Measurements from ENCODE around the gene PRKAG2.

DNA sequence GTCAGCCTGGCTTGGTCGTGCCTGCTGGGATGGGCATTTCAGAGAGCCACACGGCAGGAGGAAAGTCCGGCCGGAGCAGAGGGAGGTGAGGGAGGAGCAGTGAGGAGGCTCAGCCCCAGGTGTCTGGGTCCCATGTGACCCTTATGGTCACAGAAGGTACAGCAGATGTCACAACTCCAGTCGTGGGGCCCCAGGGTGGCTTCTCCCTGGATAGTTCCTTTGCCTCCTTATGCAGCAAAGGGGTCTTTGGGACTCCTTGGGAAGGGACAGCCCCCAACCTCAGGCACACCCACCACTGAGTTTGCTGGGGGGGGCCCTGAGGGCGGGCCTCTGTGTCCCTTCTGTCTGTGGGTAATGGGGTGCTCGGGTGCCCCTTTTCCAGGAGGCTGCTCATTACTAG is 19.6 kb upstream of the PRKAG2 start:
- TF ChIP-seq, protein P1, sequence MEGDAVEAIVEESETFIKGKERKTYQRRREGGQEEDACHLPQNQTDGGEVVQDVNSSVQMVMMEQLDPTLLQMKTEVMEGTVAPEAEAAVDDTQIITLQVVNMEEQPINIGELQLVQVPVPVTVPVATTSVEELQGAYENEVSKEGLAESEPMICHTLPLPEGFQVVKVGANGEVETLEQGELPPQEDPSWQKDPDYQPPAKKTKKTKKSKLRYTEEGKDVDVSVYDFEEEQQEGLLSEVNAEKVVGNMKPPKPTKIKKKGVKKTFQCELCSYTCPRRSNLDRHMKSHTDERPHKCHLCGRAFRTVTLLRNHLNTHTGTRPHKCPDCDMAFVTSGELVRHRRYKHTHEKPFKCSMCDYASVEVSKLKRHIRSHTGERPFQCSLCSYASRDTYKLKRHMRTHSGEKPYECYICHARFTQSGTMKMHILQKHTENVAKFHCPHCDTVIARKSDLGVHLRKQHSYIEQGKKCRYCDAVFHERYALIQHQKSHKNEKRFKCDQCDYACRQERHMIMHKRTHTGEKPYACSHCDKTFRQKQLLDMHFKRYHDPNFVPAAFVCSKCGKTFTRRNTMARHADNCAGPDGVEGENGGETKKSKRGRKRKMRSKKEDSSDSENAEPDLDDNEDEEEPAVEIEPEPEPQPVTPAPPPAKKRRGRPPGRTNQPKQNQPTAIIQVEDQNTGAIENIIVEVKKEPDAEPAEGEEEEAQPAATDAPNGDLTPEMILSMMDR (IDR thresholded peaks at IDR 0.05) = no peak
- no peak for TF ChIP-seq POLR2A (IDR thresholded peaks at IDR 0.05)

Data from thyroid gland (tissue), 4 donors.